Activated CD4-positive, alpha-beta T cell treated with anti-CD3 and anti-CD28 coated beads for 24 hours (primary cell): ENCODE results near the gene SLC26A1.
A peak's percentile ranks its signal among the peaks of the same experiment; 100 is the strongest.
"Not testable (repeated sequence)": the region's sequence is repeated elsewhere in the genome, so short reads cannot be mapped to it uniquely, and the experiment has no call there.

Experiments
- DNase-seq, 2 donors: peaks; one replicate each; pipeline ENCODE4 v3.0.0-alpha.2; 2020; ENCODE audit warnings: low read depth in 2 of 2

SLC26A1 gene

DNA sequence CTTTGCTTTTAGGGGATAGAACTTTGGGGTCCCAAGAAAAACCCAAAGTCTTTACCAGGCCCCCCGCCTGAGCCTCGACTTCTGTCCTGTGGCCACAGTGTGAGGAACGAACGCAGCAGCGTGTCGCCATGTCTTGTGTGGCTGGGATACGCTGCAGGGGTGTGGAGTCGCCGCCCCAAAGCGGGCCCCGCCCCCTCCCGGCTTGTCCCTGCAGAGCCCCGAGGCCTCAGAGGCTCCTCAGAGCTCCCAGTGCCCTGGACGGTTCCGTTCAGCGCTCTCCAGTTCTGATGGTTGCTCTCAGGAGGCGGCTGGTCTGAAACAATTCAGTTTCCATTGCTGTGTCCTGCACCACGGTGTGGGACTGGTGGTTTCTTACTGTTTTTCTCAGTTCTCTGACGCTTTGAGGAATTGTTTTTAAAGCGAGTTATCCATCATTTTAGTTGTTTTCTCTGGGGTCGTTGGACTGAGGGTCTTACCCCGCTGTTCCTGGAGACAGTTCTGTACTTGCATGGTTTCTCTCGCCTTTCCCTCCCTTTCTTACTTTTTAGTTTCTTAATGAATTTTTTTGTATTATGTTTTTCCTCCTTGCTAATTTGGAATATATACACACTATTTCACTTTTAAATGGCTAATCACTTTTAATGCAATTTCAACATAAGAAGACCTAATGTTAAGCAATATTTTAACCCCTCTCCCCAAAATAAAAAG is 7.9 kb downstream of the SLC26A1 start:
- peak; percentile 58 to 68 for DNase-seq

DNA sequence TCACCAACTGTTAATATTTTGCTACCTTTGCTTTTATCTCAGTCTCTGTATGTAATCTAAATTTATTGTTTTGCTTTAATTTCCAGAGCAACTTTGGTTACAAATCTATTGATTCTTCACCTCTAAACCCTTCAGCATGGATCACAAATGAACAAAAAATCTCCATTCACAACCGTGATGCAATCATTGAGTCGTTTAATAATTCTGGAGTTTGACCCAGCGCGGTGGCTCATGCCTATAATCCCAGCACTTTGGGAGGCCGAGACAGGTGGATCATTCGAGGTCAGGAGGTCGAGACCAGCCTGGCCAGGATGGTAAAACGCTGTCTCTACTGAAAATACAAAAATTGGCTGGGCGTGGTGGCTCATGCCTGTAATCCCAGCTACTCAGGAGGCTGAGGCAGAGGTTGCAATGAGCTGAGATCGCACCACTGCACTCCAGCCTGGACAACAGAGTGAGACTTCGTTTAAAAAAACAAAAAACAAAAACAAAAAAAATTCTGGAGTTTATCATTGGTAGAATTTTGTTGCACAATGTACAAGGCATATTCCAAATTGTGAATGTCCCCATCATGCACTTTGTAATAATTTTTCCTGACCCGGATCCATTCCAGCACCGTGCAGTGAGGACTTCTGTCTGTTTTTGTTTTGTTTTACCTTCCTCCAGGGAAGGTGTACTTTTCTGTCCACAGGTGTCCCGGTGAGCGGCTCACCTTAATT is 8.7 kb downstream of the SLC26A1 start:
- DNase-seq, result no peak

DNA sequence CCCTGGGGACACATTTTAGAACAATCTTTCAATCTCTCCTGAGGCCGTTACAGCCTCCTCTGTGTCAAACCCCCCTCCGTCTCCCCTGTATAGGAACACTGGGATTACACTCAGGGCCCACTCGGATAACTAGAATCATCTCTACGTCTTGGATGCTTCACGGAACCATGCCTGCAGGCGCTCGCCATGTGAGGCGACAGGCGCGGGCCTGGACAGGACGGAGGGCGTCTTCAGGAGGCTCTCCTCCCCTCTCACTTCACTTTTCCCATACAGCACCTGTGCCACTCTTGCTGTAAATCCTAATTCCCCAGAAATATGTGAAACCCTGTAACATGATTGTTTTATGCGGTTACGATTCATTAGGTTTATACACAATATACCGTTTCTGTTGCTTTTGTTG is 10.4 kb downstream of the SLC26A1 start:
- no peak for DNase-seq

DNA sequence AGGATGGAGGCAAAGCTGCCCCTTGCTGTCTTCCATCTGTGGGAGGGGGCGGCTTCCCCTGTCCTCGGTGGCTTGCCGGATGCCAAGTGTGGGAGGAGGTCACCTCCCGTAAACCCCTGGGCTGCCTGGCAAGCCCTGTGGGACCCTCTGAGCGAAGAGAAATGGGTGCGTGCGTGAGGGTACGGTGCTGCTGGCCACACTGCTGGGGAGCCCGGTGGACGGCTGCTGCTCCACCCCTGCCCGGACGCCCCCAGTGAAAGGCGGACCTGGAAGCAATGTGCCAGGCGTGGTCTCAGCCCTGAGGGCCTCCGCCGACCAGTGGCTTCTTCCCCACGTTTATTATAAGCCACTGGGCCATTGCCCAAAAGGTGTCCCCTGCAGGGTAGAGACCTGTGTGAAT is 10.9 kb downstream of the SLC26A1 start:
- no peak for DNase-seq

DNA sequence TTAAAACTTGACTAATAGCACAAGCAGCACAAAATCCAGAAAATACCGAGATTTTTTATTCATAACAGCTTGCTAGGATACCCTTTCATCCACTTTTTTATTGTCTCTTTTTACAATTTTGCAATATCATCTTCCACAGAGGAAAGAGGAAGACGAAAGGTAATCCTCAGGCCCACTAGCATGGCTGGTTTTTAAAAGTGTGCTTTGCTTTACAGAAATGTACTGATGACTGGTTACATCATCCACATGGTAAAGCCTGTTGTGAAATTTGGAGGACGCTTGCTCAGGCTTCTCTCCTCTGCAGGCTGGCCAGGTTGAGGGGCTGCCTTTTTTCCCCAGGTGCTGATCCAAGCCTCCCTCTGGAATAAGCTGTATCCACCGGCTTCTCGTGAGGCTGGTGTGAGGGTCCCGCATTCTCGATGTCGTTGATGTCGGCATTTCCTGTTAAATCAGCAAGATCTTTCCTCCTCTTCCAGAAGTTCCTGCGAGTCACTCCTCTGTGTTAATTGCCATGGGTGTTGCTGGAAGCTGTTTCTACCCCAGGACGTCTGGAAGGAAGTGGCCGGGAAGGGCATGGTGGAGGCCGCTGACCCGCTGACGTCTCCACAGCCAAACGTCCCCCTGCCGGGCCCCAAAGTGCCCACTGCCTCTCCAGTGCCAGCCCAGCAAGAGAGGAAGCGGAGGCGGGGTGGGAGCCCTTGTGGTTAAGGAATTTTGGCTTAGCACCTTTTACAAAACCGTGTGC is 14.1 kb downstream of the SLC26A1 start:
- no peak for DNase-seq

DNA sequence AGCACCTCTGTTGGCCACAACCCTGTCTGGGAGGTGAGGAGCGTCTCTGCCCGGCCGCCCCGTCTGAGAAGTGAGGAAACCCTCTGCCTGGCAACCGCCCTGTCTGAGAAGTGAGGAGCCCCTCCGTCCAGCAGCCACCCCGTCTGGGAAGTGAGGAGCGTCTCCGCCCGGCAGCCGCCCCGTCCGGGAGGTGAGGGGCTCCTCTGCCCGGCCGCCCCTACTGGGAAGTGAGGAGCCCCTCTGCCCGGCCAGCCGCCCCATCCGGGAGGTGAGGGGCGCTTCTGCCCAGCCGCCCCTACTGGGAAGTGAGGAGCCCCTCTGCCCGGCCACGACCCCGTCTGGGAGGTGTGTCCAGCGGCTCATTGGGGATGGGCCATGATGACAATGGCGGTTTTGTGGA is 17.2 kb downstream of the SLC26A1 start:
- DNase-seq, result not testable (repeated sequence)

DNA sequence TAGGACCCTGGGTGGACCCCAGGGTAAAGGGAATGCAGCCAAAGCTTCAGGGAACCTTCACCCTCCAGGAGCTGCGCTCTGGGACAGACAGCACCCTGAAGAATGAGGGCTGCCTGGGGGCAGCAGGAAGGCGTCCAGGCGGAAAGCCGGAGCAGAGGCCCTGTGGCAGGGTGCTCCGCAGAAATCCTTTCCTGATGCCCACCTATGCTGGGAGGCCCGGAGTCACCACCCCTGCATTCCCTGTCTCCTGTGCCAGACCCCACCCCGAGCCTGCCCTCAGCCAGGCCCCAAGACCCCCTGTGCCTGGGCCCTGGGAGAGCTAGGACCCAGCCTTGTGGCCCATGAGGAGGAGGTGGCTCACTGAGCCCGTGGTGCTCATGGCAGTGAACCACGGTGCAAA is 18.5 kb downstream of the SLC26A1 start:
- DNase-seq, result no peak

DNA sequence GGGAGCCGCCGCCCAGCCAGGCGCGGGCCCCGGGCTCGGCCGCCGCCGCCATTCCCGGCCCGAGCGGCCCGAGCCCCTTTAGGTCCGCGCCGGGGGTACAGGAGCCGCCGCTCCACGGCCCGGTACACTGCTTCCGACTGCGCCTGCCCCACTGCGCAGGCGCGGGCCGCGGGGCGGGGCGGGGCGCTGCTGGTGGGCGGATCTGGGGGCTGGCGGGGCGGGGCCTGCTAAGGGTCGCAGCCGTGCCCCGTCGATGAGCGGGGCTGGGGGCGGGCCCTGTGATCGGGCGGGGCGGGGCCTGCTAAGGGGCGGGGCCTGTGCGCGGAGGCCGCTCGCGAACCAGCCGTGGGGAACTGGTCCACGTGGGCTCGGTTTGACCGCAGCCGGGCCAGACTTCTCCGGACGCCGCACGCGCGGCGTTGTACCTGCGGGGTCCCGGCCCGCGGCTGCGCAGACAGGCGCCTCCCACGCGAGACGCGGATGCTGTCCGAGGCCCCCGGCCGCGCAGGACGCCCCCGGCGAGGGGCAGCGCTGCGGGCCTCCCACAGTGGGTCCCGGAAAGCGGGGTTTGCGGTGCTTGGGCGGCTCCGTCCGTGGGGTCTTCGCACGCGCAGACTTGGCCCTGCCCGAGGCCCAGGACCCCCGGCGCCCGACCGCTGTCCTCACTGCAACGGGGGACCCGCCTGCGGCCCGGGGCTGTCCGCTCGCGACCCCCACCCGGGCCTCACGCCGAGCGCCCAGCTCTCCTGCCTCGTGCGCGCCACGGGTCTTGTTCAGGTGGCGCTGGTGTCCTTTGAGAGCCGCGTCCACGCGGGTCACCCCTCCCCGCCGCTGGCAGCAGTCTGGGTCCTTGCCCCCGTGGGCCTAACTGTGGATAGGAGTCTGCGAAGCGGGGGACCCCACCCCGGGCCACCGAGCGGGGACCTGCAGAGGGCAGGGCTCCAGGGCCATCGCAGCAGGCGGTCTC is 19.5 kb downstream of the SLC26A1 start, which contains the start of gene DGKQ:
DGKQ (minus strand) TSS at position 139 of the 967 bp plus-strand sequence; CDS start at position 52, 87 bp downstream.
- DNase-seq, result peak; percentile 77 to 79

DNA sequence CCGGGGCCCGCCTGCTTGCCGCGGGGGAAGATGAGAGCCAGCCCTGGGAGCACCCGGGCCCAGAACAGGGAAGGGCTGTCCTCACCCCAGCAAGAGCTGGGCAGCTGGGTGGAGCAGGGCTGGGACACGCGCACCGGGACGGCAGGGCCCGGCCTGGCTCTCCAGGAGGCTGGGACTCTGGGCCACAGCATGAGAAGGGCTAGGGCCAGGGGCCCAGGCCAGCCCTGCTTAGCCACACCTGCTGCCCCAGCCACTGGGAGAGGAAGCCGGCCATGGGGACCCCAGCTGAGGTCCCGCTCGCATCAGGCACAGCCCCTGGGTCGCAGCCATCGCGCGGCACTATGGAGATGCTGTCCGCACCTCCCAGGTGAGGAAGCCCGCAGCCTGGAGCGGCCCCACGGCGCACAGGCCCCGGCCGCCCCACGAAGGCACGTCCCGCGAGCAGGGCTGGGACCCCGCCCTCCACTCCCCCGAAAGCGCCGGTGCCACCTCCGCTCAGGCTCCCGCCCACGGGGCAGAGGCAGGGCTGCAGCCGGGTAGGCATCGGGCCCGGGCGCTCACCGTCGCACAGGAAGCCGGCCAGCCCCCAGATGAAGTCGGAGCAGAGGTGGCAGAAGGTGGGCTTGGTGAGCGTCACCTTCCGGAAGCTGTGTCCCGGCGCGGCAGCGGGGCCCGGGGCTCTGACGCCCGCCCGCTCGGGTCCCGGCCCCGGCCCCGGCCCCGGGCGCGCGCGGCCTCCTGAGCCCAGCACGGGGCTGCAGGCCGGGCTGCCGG is 20.4 kb downstream of the SLC26A1 start:
- peak; percentile 31 to 38 for DNase-seq

DNA sequence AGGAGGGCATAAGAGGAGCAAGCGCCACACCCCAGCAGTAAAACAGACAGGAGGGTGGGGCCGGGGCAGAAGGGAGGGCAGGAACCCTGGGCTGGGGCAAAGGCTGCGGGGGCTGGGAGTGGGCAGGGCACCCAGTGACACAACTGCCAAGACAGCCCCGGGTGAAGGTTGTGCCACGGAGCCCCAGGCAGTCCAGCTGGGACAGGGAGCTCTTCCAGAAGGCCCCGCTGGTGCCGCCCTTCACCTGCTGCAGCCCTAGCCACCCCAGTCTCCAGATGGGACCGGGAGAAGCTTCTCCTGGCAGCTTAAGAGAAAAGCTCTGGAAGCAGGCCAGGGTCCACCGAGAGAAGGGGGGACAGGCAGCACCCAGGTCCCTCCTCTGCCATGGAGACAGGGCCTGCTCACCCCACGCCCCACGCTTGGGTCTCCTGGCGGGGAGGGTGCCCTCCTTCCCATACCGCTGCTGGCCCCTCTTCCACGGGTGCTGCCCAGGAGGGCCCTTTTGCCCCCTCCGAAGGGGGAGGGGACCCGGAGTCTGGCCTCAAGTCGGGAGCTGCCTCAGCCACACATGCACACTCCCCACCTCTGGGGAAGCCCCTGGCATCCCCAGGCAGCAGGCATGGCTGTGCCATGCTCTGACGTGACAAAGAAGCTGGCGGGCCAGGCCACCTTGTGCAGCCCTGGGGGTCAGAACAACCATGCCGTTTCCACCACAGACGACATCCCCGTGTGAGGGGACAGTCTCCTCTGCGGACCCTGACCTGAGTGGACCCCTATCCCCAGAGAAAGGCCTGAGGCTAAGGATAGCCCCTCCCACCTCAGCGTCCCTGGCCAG is 21.3 kb downstream of the SLC26A1 start:
- no peak for DNase-seq

DNA sequence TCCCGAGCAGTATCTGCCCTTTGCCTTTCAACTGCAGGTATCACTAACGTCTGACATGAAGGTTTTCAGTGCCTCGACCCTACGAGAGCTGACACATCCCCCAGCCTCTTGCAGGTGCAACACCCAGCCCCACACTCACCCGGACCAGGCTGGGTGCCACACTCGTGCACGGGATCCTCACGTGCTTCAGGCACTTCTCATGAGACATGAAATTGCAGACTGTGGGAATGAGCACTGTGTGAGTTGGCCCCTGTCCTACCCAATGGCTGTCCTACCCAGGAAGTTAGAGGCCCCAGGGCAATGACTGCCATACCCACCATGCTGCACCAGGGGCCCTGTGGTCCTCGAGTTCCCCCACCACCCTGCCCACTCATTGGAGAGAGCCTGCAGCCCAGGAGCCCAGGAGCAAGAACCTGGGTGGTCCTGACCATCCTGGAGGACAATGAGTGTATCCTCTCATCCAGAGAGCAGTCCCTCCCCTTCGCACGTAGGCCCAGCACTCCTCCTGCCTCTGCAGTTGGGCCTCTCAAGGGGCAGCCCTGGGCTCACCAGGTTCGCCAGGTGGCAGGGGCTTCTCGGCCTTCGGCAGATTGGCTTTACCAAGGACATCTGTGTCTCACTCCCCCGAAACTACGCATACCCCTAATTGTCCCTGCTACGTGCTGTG is 22.2 kb downstream of the SLC26A1 start:
- no peak for DNase-seq

DNA sequence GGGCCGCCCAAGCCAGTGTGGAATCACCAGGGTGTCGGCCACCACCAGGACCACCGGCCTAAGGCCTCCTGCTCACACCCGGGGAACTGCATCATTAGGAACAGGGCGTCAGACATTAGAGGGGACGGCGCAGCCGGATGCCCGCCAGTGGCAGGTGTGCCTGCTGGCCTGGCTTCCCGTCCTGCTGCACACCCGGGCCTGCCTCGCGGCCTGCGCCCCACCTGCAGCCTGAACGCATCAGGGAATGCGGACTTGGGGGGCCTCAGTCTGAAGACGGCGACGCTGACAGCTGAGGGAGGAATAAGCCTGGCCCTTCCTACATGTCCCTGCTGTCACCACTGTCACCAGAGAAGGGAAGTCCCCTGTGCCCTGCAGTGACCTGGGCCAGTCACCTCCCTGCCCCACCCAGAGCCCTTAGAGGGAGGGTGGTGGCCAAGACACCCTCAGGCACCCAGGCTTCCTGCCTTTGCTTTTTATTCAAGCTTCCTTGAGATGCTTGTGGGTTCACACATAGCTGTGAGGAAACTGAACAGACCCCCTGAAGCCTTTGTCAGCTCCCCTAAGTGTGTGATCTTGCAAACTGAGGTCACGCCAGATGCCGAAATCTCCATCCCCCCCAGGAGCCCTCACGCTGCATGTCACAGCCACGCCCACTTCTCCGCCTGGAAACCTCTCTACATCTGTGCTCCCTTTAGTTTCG is 23.0 kb downstream of the SLC26A1 start:
- DNase-seq, result no peak

DNA sequence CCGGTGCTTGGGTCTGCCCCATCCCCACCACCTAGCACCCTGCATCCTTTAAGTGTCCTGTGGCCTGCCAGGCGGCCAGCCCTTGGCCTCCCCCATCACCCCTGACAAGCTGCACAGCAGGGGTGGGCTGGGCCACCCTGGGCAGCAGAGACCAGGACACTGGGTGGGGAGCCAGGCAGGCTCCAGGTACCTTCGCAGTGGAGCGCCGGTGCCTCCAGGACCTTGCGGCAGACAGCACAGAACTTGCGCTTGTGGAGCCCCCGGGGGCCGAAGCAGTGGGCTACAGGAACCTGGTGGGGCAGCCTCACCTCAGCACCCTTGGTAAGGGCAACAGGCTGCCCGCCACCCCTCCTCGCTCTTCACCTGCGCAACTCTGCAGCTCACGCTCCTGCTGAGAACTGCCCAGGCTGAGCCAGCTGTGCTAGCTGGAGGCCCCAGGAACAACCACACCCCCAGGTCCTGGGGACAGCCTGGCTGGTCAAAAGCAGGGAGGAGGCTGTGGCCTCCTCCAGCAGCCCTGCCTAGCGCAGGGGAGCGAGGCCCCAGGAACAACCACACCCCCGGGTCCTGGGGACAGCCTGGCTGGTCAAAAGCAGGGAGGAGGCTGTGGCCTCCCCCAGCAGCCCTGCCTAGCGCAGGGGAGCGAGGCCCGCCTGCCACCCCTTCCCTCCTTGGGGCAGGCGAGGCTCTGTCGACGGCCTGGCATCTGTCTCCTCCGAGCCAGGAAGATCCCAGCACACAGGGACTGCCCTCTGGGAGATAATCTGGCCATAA is 24.4 kb downstream of the SLC26A1 start:
- no peak for DNase-seq

DNA sequence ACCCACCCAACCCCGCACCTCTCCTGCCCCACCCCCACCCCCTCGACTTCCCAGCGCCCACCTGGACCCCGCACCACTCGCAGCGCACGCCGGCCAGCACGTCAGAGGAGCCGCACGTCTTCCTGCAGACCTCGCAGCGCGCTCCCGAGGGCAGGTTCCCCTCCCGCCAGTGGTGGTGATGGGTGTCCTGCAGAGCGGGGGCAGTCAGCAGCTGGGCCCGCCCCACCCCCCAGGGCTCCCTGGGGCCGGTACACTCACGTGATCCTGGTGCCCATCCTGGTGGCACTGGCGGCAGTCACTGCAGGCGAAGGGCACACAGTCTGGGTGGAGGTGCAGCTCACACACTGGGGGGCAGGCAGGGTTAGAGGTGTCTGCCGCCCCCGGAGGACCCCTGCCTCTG is 25.0 kb downstream of the SLC26A1 start:
- no peak for DNase-seq

DNA sequence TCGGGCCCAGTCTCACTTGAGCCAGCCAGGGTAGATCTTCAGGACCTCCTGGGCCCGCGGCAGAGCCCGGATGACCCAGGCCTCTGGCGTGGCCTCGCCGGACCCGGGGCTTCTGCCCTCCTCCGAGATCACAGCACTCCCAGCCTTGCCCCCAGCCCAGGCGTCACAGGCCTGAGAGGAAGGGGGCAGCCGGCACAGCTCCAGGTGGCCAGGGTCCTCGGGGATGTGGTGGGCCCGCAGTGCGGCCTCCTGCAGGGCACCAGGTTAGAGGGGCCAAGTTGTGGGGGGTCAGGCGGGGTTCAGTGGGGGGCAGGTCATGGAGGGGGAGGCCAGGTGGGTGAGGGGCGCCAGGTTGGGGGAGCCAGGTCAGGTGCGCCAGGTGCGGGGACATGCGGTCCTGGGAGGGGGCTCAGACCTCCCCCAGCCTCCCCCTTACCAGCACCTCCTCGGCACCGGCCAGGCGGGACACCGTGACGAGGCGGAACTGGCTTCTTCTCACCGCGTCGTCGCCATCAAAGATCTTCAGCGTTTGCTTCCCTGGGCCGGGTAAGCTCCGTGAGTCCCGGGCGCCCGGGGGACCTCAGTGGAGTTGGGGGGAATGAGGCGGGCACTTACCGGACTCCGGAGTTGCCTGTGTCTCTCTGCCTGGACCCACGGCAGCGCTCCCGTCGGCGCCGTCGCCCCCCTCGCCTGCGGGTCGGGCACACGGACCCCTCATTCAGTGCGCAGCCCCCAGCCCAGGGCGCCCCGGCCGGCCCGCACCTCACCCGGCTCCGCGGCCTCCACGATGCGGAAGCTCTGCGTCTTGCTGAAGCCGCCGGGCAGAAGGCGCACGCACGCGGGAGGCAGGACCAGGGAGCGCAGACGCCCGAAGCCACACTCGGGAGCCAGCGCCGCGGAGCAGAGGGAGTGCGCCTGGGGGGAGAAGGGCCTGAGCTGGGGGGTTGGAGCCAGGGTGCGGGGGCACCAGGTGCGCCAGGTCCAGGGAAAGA is 25.8 kb downstream of the SLC26A1 start:
- no peak for DNase-seq

DNA sequence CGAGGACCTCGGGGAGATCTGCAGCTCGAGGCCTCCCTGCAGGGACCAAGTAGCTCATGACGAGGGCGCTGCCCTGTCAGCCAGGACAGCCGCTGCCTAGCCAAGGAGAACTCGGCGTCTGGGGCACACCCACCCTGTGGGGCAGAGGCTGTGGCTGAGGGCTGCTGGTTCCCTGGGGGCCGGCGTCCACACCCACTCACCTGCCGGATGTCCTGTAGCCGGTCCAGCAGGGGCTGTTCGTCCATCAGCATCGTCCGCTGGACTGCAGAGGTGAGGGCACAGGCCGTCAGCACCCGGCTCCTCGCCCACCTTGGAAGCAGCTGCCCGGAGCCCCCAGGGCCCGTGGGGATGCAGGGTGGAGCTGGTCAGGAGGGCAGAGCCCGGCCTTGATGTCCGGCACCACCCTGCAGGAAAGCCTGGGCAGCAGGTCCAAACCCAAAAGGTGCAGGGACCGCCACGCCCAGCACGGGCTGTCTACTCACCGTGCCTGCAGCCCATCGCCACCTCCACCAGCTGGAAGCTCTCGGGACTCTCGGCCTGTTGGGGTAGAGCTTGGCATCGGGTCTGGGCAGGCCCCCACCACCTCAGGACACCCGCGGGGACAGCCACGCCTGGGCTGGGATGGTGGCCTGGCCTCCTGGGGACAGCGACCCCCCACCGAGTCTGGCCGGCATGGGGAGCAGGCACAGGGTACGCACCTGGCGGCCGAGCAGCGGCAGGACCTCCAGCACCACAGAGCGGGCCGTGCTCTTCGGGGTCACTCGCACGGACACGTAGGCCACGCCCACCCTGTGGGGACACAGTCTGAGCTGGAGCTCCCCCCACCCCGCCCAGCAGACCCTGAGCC is 26.7 kb downstream of the SLC26A1 start:
- DNase-seq, result no peak
